Endometrial microvascular endothelial cells (primary cell): ENCODE data around the gene FRS3. TPM values are rescaled to one million over a fixed set of nuclear protein-coding genes. Genes with fewer than 3 reads are reported as not detected.

Source experiments
- in situ Hi-C: cut with HindIII; loops from 2 replicates; pipeline ENCODE4 v1.10.0; 2017; ENCODE audit warnings: low sequenced_read_pairs, low pct_unique_long_range_greater_than_20kb; ENCODE audit errors: inconsistent ontology term
- total RNA-seq: library from RNA; depleted of rRNA; stranded (reverse); fragments of >200 nt; gene quantifications from one replicate; pipeline ENCODE4 v1.2.3, GENCODE V29; 2015; ENCODE audit errors: inconsistent ontology term

FRS3 gene
- total RNA-seq, 1 donor from 2014 or later, result 1.2 TPM

- in situ Hi-C loops, result no loop called here
These were observed 23.3 kb downstream of the FRS3 start for GRCh38 chr6:41756354-41756753.

GRCh38 chr6:41755895-41756294, 23.8 kb downstream of the FRS3 start:
- in situ Hi-C loops, result no loop called here

- in situ Hi-C loops, result no loop called here
These were observed 29.3 kb downstream of the FRS3 start for GRCh38 chr6:41750374-41750773.

GRCh38 chr6:41748542-41748941, 31.2 kb downstream of the FRS3 start:
- in situ Hi-C loops, result no loop called here

GRCh38 chr6:41748102-41748477, 31.6 kb downstream of the FRS3 start:
- in situ Hi-C loops, result no loop called here

DNA sequence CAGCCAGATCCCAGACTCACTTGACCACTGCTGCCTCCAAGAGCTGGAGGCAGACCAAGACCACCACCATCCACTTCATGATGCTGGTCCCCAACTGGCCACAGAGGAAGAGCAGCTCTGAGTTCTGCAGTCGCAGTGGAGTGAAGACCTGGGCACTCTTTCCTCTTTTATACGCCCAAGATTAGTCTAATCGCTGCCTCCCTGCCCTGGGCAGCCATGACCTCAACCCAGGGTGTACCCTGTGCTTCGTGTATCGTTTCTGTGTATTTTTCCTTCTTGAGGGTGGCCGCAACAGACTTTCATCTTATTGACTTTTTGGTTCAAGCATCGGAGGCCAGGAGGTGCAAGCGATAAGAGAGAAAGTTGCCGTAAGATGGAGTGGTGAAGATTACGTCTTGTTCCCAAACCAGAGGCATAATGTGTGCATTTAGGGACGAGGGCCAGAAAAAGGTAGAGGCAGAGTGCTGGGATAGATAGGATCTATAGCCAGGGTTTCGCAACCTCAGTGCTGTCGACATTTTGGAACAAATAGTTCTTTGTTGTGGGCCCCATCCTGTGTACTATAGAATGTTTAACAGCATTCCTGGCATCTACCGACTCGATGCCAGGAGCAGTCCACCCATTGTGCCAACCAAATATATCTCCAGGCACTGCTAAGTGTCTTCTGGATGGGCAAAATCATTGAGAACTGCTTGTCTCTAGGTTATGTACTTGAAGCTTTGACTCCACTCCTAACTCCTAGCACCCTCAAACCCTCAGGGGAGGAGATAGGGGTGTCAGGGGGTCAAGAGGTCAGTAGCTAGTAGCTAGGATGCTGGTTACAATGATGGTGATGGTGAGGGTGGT, 32.2 kb downstream of the FRS3 start, which contains the start of gene PGC:
Gene PGC, minus strand, starts transcription at position 142 of the 846 bp plus-strand sequence. Its CDS starts 63 bp downstream, at position 79.
- in situ Hi-C loops, result no loop called here

- in situ Hi-C loops, result no loop called here
These were observed 33.6 kb downstream of the FRS3 start for GRCh38 chr6:41746107-41746506.

DNA sequence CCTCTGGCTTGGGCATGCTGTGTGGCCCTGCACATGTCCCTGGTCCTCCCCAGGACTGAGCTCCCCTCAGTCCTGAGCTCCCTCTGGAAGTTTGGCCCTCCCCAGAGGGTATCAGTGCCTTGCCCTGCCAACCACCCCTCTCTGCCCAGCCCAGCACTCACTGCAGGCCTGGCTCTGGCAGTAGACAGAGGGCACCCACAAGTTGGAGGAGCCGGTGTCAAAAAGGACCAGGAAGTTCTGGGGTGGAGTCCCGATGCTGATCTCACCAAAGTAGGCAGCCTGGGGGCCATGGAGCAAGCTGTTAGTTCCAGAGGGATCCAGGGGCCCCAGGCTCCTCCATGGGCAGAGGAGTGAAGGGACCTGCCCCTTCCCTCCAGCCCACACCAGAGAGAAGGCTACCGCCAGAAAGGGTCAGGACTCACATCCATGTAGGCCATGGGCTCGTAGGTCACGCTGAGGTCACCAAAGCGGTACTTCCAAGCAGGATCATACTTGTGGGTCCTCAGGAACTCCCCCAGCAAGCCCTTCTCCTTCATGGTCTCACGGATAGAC, 35.4 kb downstream of the FRS3 start:
- in situ Hi-C loops, result no loop called here

- in situ Hi-C loops, result no loop called here
These were observed 36.1 kb downstream of the FRS3 start for GRCh38 chr6:41743406-41744235.

- in situ Hi-C loops, result no loop called here
These were observed 37.8 kb downstream of the FRS3 start for GRCh38 chr6:41741625-41742490.

DNA sequence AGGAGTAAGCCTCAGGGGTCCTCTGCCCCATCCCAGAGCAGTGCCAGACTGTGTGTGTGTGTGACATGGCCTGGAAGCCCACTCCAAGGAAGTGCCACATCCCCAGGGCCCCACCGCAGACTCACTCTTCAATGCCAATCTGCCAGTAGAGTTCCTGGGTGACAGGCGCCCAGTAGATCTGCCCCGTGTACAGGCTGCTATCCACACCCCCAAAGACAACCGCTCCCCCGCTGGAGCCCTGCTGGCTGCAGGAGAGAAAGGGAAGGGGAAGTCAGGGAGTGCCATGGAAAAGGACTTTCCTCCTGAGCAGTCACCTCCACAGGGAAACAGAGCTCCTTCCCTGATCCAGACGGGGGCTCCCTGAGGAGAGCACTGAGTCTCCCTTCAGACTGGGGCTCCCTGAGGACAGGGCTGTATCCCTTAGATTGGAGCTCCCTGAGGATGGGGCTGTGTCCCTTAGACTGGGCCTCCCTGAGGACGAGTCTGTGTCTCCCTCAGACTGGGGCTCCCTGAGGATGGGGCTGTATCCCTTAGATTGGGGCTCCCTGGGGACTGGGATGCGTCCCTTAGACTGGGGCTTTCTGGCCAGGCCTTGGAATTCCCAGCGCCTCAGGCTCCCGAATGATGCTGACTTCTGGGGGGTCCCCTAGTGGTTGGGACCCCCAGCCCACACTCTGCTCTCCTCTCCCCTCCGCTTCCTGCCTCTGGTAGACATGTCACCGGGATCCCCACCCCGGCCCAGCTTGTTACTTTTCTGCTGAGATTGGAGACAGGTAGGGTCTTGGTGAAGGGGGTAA, 39.1 kb downstream of the FRS3 start:
- in situ Hi-C loops, result no loop called here

DNA sequence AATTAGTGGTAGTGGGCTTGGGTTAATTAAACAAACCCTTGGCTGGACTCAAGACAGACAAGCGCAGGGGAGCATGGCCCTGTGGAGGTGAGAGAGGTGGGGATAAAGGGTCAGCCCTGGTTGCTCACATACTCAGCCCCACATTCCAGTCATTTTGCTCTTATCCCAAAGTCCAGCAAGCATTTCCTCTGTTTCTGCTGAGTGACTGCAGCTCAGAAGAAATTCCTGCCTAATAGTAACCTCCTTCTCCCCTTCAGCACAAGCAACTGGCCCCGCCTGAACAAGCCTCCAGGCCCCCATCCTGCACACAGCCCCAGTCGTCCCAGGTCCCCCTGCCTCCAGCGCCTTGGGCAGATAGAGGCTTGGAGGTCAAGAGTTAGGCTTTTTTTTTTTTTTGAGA, 40.7 kb downstream of the FRS3 start:
- in situ Hi-C loops, result no loop called here

DNA sequence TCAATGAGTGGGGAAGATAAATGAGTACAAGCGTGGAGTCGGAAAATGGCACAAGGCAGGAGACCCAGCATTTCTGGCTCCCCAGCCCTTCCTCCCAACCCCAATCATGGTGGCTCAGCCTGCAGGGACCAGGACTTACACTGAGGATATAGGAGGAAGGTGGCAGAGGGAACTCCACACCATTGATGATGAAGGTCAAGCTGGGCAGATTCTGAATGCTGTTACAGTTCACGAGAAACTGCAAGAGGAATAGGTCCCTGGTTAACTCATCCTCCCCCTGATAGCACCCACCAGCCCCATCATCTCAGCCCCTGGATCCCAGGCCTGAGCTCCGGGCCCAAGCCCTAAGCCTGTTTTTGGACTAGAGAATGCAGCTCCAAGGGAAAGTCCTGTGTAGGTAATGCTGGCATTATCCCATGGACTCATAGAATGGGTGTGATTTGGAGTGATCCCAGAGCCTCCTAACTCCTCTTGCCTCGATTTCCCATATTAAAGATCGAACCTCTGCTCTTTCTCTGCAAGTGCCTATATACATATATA, 42.0 kb downstream of the FRS3 start:
- in situ Hi-C loops, result no loop called here

- in situ Hi-C loops, result no loop called here
These were observed 42.7 kb downstream of the FRS3 start for GRCh38 chr6:41736800-41737555.

DNA sequence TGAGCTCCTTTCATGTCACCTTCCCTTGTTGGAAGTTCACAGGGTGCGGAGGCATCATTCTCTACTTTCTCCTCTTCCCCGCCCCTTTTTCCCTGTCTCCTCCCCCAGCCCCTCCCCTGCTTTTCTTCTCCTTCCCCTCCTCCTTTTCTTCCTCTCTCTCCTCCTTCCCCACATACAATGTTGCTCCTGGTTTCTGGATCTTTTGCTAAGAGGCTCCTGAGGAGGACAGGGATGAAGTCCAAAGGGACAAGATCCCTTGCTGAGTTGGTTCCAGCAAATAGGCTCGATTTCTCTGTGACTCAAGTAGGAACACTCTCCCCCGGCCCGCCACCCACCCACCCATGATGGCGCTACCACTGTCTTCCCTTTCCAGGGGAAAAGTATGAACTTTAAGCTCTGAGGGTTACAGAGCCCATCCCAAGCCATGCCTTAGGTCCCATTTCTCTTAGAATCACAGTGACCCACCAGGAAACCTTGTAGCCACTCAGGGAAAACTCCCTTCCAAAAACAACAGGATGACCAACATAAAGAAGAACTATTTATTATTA, 43.4 kb downstream of the FRS3 start:
- in situ Hi-C loops, result no loop called here

DNA sequence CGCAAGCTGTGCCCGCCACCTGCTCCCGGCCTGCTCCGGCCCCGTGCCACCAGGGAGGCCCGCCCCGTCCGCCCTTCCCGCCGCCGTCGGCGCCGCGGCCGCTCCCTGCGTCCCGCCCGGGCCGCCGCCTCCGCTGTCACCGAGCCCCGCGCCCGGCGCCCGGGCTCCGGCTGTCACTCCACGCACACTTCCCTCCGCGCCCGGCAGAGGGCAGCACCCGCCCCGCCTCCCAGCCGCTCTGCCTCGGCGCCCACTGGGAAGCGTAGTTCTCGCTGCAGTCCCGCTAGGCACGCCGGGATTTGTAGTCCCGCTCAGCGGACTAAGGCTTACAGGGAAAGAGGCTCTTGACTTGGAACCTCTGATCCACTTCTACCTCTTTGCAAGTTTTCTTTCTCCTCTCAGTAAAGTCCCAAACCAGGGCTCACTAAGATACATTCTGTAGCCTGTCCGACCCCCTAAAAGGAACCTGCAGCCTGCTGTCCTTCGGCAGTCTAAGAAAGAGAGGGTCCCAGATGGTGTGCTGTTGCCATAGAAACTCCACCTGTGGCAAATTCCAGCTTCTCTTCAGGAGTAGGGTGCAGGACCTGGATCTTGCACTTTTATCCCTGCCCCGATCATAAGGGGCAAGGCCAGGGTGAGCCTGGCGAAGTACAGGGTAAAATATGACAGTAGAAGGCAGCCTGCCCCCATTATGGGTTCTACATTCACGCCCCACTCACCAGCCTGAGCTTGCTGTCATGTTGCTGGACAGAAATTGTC, 44.1 kb downstream of the FRS3 start, which contains the start of gene TFEB:
Gene TFEB, minus strand, starts transcription at position 182 of the 759 bp plus-strand sequence. CDS start 44,395 bp downstream, outside the sequence.
- in situ Hi-C loops, result no loop called here
